CD14-positive monocyte (primary cell): ENCODE data around the gene DLEU7. TPM values are rescaled to one million over a fixed set of nuclear protein-coding genes. Genes with fewer than 3 reads are reported as not detected.

Experiments
- DNase-seq, 3 donors: peaks; one replicate each; pipeline ENCODE4 v3.0.0-alpha.2; 2011 to 2022
- H2AFZ ChIP-seq: 2 replicates; pipeline ENCODE4 v1.6.0; 2012; ENCODE audit warnings: mild to moderate bottlenecking, low read depth, low read length, inconsistent platforms; ENCODE audit not compliant: insufficient read depth, poor library complexity, severe bottlenecking
- H3K27ac ChIP-seq, 2 donors: 1 replicate in 1 of 2; 2 replicates in 1 of 2; pipeline ENCODE4 v1.5.1; 2012 to 2013; ENCODE audit warnings: low read length in 2 of 2, control low read depth in 1 of 2, inconsistent platforms in 1 of 2, low read depth in 1 of 2, mild to moderate bottlenecking in 1 of 2
- H3K27me3 ChIP-seq, 2 donors: one replicate each; pipeline versions ENCODE4 v1.6.0 to v1.6.1; 2011 to 2013; ENCODE audit warnings: low read length in 2 of 2; ENCODE audit not compliant: control insufficient read depth in 2 of 2, insufficient read depth in 2 of 2
- H3K36me3 ChIP-seq, 2 donors: replicated peaks in 1 of 2; 1 replicate in 1 of 2; 2 replicates in 1 of 2; pipeline versions ENCODE4 v1.5.1 to v1.6.1; 2012 to 2013; ENCODE audit warnings: low read length in 2 of 2, control low read depth in 1 of 2, inconsistent platforms in 1 of 2, mild to moderate bottlenecking in 1 of 2; ENCODE audit not compliant: insufficient read depth in 2 of 2, control insufficient read depth in 1 of 2
- H3K4me1 ChIP-seq, 2 donors: 1 replicate in 1 of 2; 2 replicates in 1 of 2; pipeline versions ENCODE4 v1.5.1 to v1.6.1; 2012 to 2013; ENCODE audit warnings: low read length in 2 of 2, control low read depth in 1 of 2, inconsistent platforms in 1 of 2, mild to moderate bottlenecking in 1 of 2, moderate library complexity in 1 of 2; ENCODE audit not compliant: insufficient read depth in 2 of 2, control insufficient read depth in 1 of 2
- H3K4me2 ChIP-seq: replicated peaks from 2 replicates; pipeline ENCODE3; 2012; ENCODE audit warnings: low read length, moderate library complexity, mild to moderate bottlenecking; ENCODE audit not compliant: poor library complexity, severe bottlenecking; ENCODE audit errors: extremely low read depth
- H3K4me3 ChIP-seq, 3 experiments: fragments of 200-600 bp in 1 of 3; sonication (generic) in 1 of 3; replicated peaks in 1 of 3; 1 replicate in 2 of 3; 2 replicates in 1 of 3; pipeline ENCODE4 v1.5.1; 2011 to 2013; ENCODE audit warnings: low read length in 3 of 3, mild to moderate bottlenecking in 3 of 3, control low read depth in 2 of 3, low read depth in 2 of 3, inconsistent platforms in 1 of 3, moderate library complexity in 1 of 3
- H3K79me2 ChIP-seq: 2 replicates; pipeline ENCODE4 v1.6.0; 2012; ENCODE audit warnings: mild to moderate bottlenecking, control low read depth, inconsistent platforms, low read length, moderate library complexity; ENCODE audit not compliant: insufficient read depth
- H3K9ac ChIP-seq: 2 replicates; pipeline ENCODE4 v1.6.0; 2017; ENCODE audit warnings: low read length, mild to moderate bottlenecking; ENCODE audit not compliant: insufficient read depth, poor library complexity, severe bottlenecking
- H3K9me3 ChIP-seq, 2 donors: replicated peaks in 1 of 2; 1 replicate in 1 of 2; 2 replicates in 1 of 2; pipeline versions ENCODE4 v1.5.1 to v1.6.1; 2012 to 2013; ENCODE audit warnings: low read length in 2 of 2, control low read depth in 1 of 2; ENCODE audit not compliant: control insufficient read depth in 1 of 2, insufficient read depth in 1 of 2
- H4K20me1 ChIP-seq: 2 replicates; pipeline ENCODE4 v1.6.0; 2012; ENCODE audit warnings: mild to moderate bottlenecking, low read length, control low read depth, moderate library complexity; ENCODE audit not compliant: insufficient read depth
- H3K27ac Mint-ChIP-seq, 7 donors: one replicate each; pipeline ENCODE4 v1.8.0; 2020; ENCODE audit warnings: mild to moderate bottlenecking in 7 of 7, mixed read lengths in 7 of 7, moderate library complexity in 6 of 7, inconsistent platforms in 2 of 7
- H3K27me3 Mint-ChIP-seq, 3 donors: one replicate each; pipeline ENCODE4 v1.8.0; 2021 to 2022; ENCODE audit warnings: low read depth in 3 of 3, mild to moderate bottlenecking in 3 of 3, mixed read lengths in 3 of 3, moderate library complexity in 3 of 3, inconsistent platforms in 1 of 3
- H3K36me3 Mint-ChIP-seq, 2 donors: one replicate each; pipeline ENCODE4 v1.8.0; 2020; ENCODE audit warnings: mixed read lengths in 2 of 2, inconsistent platforms in 1 of 2, mild to moderate bottlenecking in 1 of 2
- H3K4me1 Mint-ChIP-seq: one replicate; pipeline ENCODE4 v1.8.0; 2020; ENCODE audit warnings: mild to moderate bottlenecking, mixed read lengths
- H3K4me3 Mint-ChIP-seq, 2 donors: one replicate each; pipeline ENCODE4 v1.8.0; 2020; ENCODE audit warnings: mild to moderate bottlenecking in 2 of 2, mixed read lengths in 2 of 2, moderate library complexity in 1 of 2
- H3K9me3 Mint-ChIP-seq, 7 donors: one replicate each; pipeline ENCODE4 v1.8.0; 2020 to 2022; ENCODE audit warnings: mixed read lengths in 7 of 7, mild to moderate bottlenecking in 6 of 7, moderate library complexity in 6 of 7, inconsistent platforms in 2 of 7
- CTCF ChIP-seq: fragments of 200-600 bp; IDR thresholded peaks from one replicate; pipeline ENCODE4 v1.8.0; 2022; ENCODE audit warnings: antibody characterized with exemption, mild to moderate bottlenecking
- WGBS: methylation state at CpG from one replicate; pipeline ENCODE4 v1.1.5; 2013; ENCODE audit warnings: missing lambda C conversion rate; ENCODE audit not compliant: insufficient coverage; 5-methylcytosine and 5-hydroxymethylcytosine counted together
- intact Hi-C, 2 donors: fragments of 100-400 bp; cut with micrococcal nuclease; formaldehyde crosslinking; loops; one replicate each; pipeline versions ENCODE4 v1.15.0 to v1.15.1; 2023
- polyA plus RNA-seq, 3 donors: library from polyadenylated mRNA; depleted of rRNA in 1 of 3; unstranded in 2 of 3; stranded (reverse) in 1 of 3; fragments of 300-500 nt in 2 of 3; fragments of >200 nt in 1 of 3; fragmentation: Illumina TruSeq in 2 of 3; gene quantifications; 1 replicate in 2 of 3; 2 replicates in 1 of 3; pipeline ENCODE4 v1.2.3, GENCODE V29; 2012 to 2021

The DLEU7 gene
- polyA plus RNA-seq, 3 donors: 1.4 to 16.1 (median 13.0) TPM

- Mint-ChIP-seq H3K4me1 (peaks cover 13% of the 10 kb centered on the region), H3K27ac (no peak overlapping the region), H3K9me3 (peaks cover 5 to 15% (median 10%) of the 10 kb centered on the region in 7 donors), H3K27me3 (peaks cover 0 to 3% (median 3%) of the 10 kb centered on the region in 3 donors), H3K36me3 (no peaks in the 10 kb centered on the region), H3K4me3 (no peak overlapping the region)
- no peaks in the 10 kb centered on the region for H4K20me1 ChIP-seq
- no peak overlapping the region for H3K4me3 ChIP-seq
- no peak overlapping the region for H2AFZ ChIP-seq
- no peaks in the 10 kb centered on the region for H3K79me2 ChIP-seq
- no peaks in the 10 kb centered on the region for H3K27me3 ChIP-seq
- no peak overlapping the region for H3K27ac ChIP-seq
- 100% methylated on average over 1 of the region's 1 CpG for WGBS
- H3K4me1 ChIP-seq: no peaks in the 10 kb centered on the region
- H3K9me3 ChIP-seq: no peaks in the 10 kb centered on the region
- H3K9ac ChIP-seq: no peak overlapping the region
- H3K4me2 ChIP-seq: no peak overlapping the region
- intact Hi-C loops: no loop called here
- no peaks in the 10 kb centered on the region for H3K36me3 ChIP-seq
- TF ChIP-seq CTCF: no peak
- DNase-seq: no peak
Measured at GRCh38 chr13:50864492-50864891, 21.0 kb upstream of the DLEU7 start.

- Histone ChIP-seq H3K27me3 (no peaks in the 10 kb centered on the region), H4K20me1 (no peaks in the 10 kb centered on the region), H3K9me3 (peaks cover 13 to 16% of the 10 kb centered on the region in 2 donors), H3K79me2 (no peaks in the 10 kb centered on the region), H3K9ac (no peak overlapping the region), H3K4me3 (no peak overlapping the region), H3K36me3 (no peaks in the 10 kb centered on the region), H3K27ac (no peak overlapping the region), H3K4me2 (no peak overlapping the region), H3K4me1 (peaks cover 0 to 1% of the 10 kb centered on the region in 2 donors), H2AFZ (no peak overlapping the region)
- 100% methylated on average over 1 of the region's 2 CpGs for WGBS
- intact Hi-C loops: no loop called here
- no peaks in the 10 kb centered on the region for H3K4me1 Mint-ChIP-seq
- H3K27me3 Mint-ChIP-seq: peaks cover 0 to 2% (median 0%) of the 10 kb centered on the region in 3 donors
- peaks cover 32 to 42% (median 37%) of the 10 kb centered on the region in 7 donors for H3K9me3 Mint-ChIP-seq
- no peak for TF ChIP-seq CTCF
- no peak overlapping the region for H3K4me3 Mint-ChIP-seq
- H3K36me3 Mint-ChIP-seq: peaks cover 3 to 19% of the 10 kb centered on the region in 2 donors
- peak overlapping the region in 1 of 7 donors; percentile 59 for H3K27ac Mint-ChIP-seq
- no peak for DNase-seq
Measured at GRCh38 chr13:50855681-50856080, 12.2 kb upstream of the DLEU7 start.
